Erythroblast (primary cell): ENCODE data around the gene TEAD4.

Experiments
- GATA1 ChIP-seq: IDR thresholded peaks from 2 replicates; pipeline ENCODE4 v1.6.1; 2011; ENCODE audit warnings: low read depth, mild to moderate bottlenecking, control low read depth, low read length, moderate library complexity
- POLR2A ChIP-seq: IDR thresholded peaks from 2 replicates; pipeline ENCODE4 v1.6.1; 2011; ENCODE audit warnings: mild to moderate bottlenecking, low read length

- TF ChIP-seq POLR2A (no peak), GATA1 (no peak)
Measured at GRCh38 chr12:3073438-3074250, 114.4 kb downstream of the TEAD4 start.
